SKM-1 (cell line): Measurements from ENCODE around the gene ZDHHC11.
"Not testable (repeated sequence)": the region's sequence is repeated elsewhere in the genome, so short reads cannot be mapped to it uniquely, and the experiment has no call there.

Source experiments
- DNase-seq: peaks from one replicate; lab custom pipeline; 2025; ENCODE audit not compliant: unreplicated experiment; lab: John Stamatoyannopoulos, UW

ZDHHC11 gene

GRCh38 chr5:860506-861150 is 9.8 kb upstream of the ZDHHC11 start:
- no peak for DNase-seq

GRCh38 chr5:859798-860296 is 9.1 kb upstream of the ZDHHC11 start:
- DNase-seq = no peak

- DNase-seq = no peak
These were observed 8.6 kb upstream of the ZDHHC11 start for GRCh38 chr5:859391-859790.

GRCh38 chr5:858726-859125 is 7.9 kb upstream of the ZDHHC11 start:
- no peak for DNase-seq

- DNase-seq = no peak
These were observed 6.0 kb upstream of the ZDHHC11 start for GRCh38 chr5:856531-857425.

GRCh38 chr5:855771-856530 is 5.2 kb upstream of the ZDHHC11 start:
- DNase-seq = no peak

GRCh38 chr5:854966-855743 is 4.4 kb upstream of the ZDHHC11 start:
- no peak for DNase-seq

GRCh38 chr5:854217-854616 is 3.4 kb upstream of the ZDHHC11 start:
- no peak for DNase-seq

GRCh38 chr5:853416-854090 is 2.8 kb upstream of the ZDHHC11 start:
- DNase-seq = not testable (repeated sequence)

- DNase-seq = no peak
These were observed 1.9 kb upstream of the ZDHHC11 start for GRCh38 chr5:852431-853401.

- DNase-seq = no peak
These were observed 1.2 kb upstream of the ZDHHC11 start for GRCh38 chr5:852018-852417.

GRCh38 chr5:851553-851952 is 767 bp upstream of the ZDHHC11 start:
- no peak for DNase-seq

GRCh38 chr5:851076-851475 is 290 bp upstream of the ZDHHC11 start:
- no peak for DNase-seq

- DNase-seq = no peak
These were observed 1.0 kb downstream of the ZDHHC11 start for GRCh38 chr5:849651-850301.

GRCh38 chr5:848671-849111 is 2.1 kb downstream of the ZDHHC11 start:
- DNase-seq = no peak

- DNase-seq = not testable (repeated sequence)
These were observed 3.0 kb downstream of the ZDHHC11 start for GRCh38 chr5:847736-848135.

GRCh38 chr5:847212-847611 is 3.6 kb downstream of the ZDHHC11 start:
- DNase-seq = not testable (repeated sequence)

GRCh38 chr5:846602-847091 is 4.1 kb downstream of the ZDHHC11 start:
- DNase-seq = not testable (repeated sequence)
